ENCODE measurements around the gene TIGD6. TPM values are rescaled to one million over a fixed set of nuclear protein-coding genes. Genes with fewer than 3 reads are reported as not detected.

The TIGD6 gene
- total RNA-seq, 1 experiment from 2014 or later = 2.1 TPM

- Histone ChIP-seq H3K27me3 (ENCODE audit: insufficient read depth, low read length) (no peaks in the 10 kb centered on the region), H3K36me3 (ENCODE audit: control insufficient read depth in 1 of 2, insufficient read depth in 2 of 2, low read length in 2 of 2) (peaks cover 45 to 83% of the 10 kb centered on the region in 2 experiments), H3K4me3 (replicated peaks in 1 of 2; ENCODE audit: low read depth in 1 of 2, low read length in 2 of 2) (no peak overlapping the region), H3K4me2 (ENCODE audit: low read length) (peak overlapping the region; percentile 44), H3K9me3 (ENCODE audit: control insufficient read depth in 1 of 2, insufficient read depth in 1 of 2, low read depth in 1 of 2, low read length in 2 of 2) (peaks cover 0 to 18% of the 10 kb centered on the region in 2 experiments; a peak in 1 of 4 replicates), H3K9me2 (ENCODE audit: insufficient read depth) (no peaks in the 10 kb centered on the region), H4K20me1 (ENCODE audit: insufficient read depth) (no peaks in the 10 kb centered on the region), H3K9ac (ENCODE audit: low read length) (no peak overlapping the region), H3K4me1 (ENCODE audit: control insufficient read depth in 1 of 2, insufficient read depth in 2 of 2, low read length in 2 of 2) (peaks cover 24 to 54% of the 10 kb centered on the region in 2 experiments), H3K27ac (ENCODE audit: low read depth, low read length) (no peak overlapping the region), H3K79me2 (ENCODE audit: insufficient read depth, low read length) (peaks cover 86% of the 10 kb centered on the region), H2AFZ (ENCODE audit: low read depth, low read length, poor library complexity, severe bottlenecking) (no peak overlapping the region)
- DNase-seq (ENCODE audit: low read depth, low spot score) (no peak), ATAC-seq (no peak)
- intact Hi-C loops (cut with micrococcal nuclease) = no loop called here
- CTCF ChIA-PET = no interaction called here
- RAD21 ChIA-PET (ENCODE audit: low non-redundant PET in 1 of 2, low total read pairs in 2 of 2, uncharacterized antibody in 2 of 2, unreplicated experiment in 2 of 2) = no interaction called here
- BruUV-seq (replicated peaks) = no TSS peak
- no peak for TF ChIP-seq CEBPB (IDR thresholded peaks at IDR 0.05; ENCODE audit: low read depth)
- TF ChIP-seq FOSL1 (IDR thresholded peaks at IDR 0.05; ENCODE audit: low read depth) = no peak
- no peak for TF ChIP-seq CBX3 (IDR thresholded peaks at IDR 0.05; ENCODE audit: low read depth)
- TF ChIP-seq SRF (IDR thresholded peaks at IDR 0.05; ENCODE audit: low read depth) = no peak
- TF ChIP-seq ELF1 (IDR thresholded peaks at IDR 0.05; ENCODE audit: borderline replicate concordance, low read depth) = no peak
- TF ChIP-seq EZH2phosphoT487 (IDR thresholded peaks at IDR 0.05; ENCODE audit: borderline replicate concordance) = no peak
- no peak for TF ChIP-seq ZBTB33 (IDR thresholded peaks at IDR 0.05; ENCODE audit: extremely low read depth, insufficient replicate concordance, low read length)
- TF ChIP-seq POLR2AphosphoS5 (IDR thresholded peaks at IDR 0.05; ENCODE audit: low read depth, low read length) = no peak
- TF ChIP-seq YY1 (IDR thresholded peaks at IDR 0.05; ENCODE audit: extremely low read depth, insufficient replicate concordance, low read depth, low read length) = no peak
- no peak for TF ChIP-seq EZH2 (IDR thresholded peaks at IDR 0.05)
- POLR2A ChIA-PET = no interaction called here
Observed at GRCh38 chr5:150016537-150016936, 16.1 kb upstream of the TIGD6 start.

Measured in HCT116 (cell line).